MM.1S (cell line): ENCODE data around the gene IL17REL.

Experiments
- CTCF ChIP-seq: fragments of 300-600 bp; sonication (generic); IDR thresholded peaks from 2 replicates; pipeline ENCODE4 v1.5.1; 2016; ENCODE audit warnings: antibody characterized with exemption, low read length, mixed read lengths
- EZH2 ChIP-seq: fragments of 300-600 bp; sonication (generic); optimal IDR thresholded peaks from 2 replicates; pipeline ENCODE3; 2017; ENCODE audit warnings: low read depth, mild to moderate bottlenecking, antibody characterized with exemption, low read length, mixed read lengths
- EZH2phosphoT487 ChIP-seq: fragments of 300-600 bp; sonication (generic); IDR thresholded peaks from 2 replicates; pipeline ENCODE4 v1.6.1; 2018; ENCODE audit warnings: antibody characterized with exemption, low read length

DNA sequence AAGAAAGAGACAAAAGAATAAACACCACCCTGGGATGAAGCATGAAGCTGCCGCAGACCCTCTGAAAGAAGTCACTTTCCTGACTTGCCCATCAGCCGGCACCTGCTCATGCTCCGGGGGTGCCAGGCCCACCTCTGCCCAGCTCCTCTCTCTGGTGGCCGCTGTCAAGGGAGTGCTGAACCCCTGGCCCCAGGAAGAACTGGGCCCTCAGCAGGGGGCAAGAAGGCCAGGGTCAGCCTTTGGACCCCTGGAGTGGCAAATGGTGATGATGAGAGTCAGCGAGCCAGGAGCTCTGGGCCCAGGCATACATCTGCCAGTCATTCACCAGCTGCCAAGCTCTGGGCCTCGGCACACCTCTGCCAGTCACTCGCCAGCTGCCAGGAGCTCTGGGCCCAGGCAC, 28.2 kb upstream of the IL17REL start:
- TF ChIP-seq EZH2phosphoT487 (no peak), CTCF (no peak), EZH2 (no peak)
